IMR-90 (cell line): Measurements from ENCODE around the gene IPO13. TPM values are rescaled to one million over a fixed set of nuclear protein-coding genes. Genes with fewer than 3 reads are reported as not detected.

Experiments used
- ATAC-seq: fragments of 200-7000 bp; cut with Tn5 transposase; 2 replicates; pipeline ENCODE4 v1.9.1; 2020; ENCODE audit warnings: low read depth, mild to moderate bottlenecking, moderate library complexity
- BruUV-seq: library from RNA; stranded (reverse); fragments of 400-500 nt; replicated peaks from 2 replicates; lab custom pipeline; 2021; lab: Mats Ljungman, UMichigan
- CTCF ChIA-PET: fragments of 300-600 bp; formaldehyde crosslinking; extraction: SDS; loops from one replicate; lab custom pipeline; 2021; ENCODE audit warnings: antibody characterized with exemption; lab: Yijun Ruan, JAX
- POLR2A ChIA-PET: fragments of 300-600 bp; sonication (Branson Sonifier 250); formaldehyde crosslinking; loops from one replicate; lab custom pipeline; 2022; ENCODE audit warnings: antibody characterized with exemption; ENCODE audit not compliant: unreplicated experiment; lab: Charles Lee
- DNase-seq: peaks from one replicate; pipeline ENCODE4 v3.0.0; 2013
- H2AFZ ChIP-seq: replicated peaks from 2 replicates; pipeline ENCODE3; 2013; ENCODE audit warnings: low read length, mild to moderate bottlenecking; ENCODE audit not compliant: poor library complexity
- H2AK5ac ChIP-seq: 2 replicates; pipeline ENCODE4 v1.6.1; 2013; ENCODE audit warnings: low read depth, low read length, inconsistent platforms
- H2AK9ac ChIP-seq: replicated peaks from 2 replicates; pipeline ENCODE3; 2013; ENCODE audit warnings: mild to moderate bottlenecking, low read depth, low read length, moderate library complexity; ENCODE audit not compliant: poor library complexity
- H2BK120ac ChIP-seq: 2 replicates; pipeline ENCODE4 v1.6.1; 2013; ENCODE audit warnings: low read depth, low read length, inconsistent platforms
- H2BK15ac ChIP-seq: 3 replicates; pipeline ENCODE4 v1.6.1; 2013; ENCODE audit warnings: low read depth, low read length, inconsistent platforms
- H2BK20ac ChIP-seq: 2 replicates; pipeline ENCODE4 v1.6.1; 2013; ENCODE audit warnings: low read depth, mild to moderate bottlenecking, inconsistent platforms, low read length, moderate library complexity
- H2BK5ac ChIP-seq: 2 replicates; pipeline ENCODE4 v1.6.1; 2013; ENCODE audit warnings: mild to moderate bottlenecking, low read depth, low read length, inconsistent platforms; ENCODE audit not compliant: poor library complexity, severe bottlenecking
- H3K14ac ChIP-seq: replicated peaks from 2 replicates; pipeline ENCODE4 v1.6.1; 2013; ENCODE audit warnings: low read depth, low read length, inconsistent platforms
- H3K18ac ChIP-seq: 2 replicates; pipeline ENCODE4 v1.6.1; 2013; ENCODE audit warnings: low read depth, low read length, control low read depth
- H3K23ac ChIP-seq: 2 replicates; pipeline ENCODE4 v1.6.1; 2013; ENCODE audit warnings: low read depth, low read length, inconsistent platforms
- H3K27ac ChIP-seq: 2 replicates; pipeline ENCODE4 v1.5.1; 2013; ENCODE audit warnings: mild to moderate bottlenecking, control low read depth, low read length; ENCODE audit not compliant: insufficient read depth
- H3K27me3 ChIP-seq: 2 replicates; pipeline ENCODE4 v1.6.1; 2013; ENCODE audit warnings: low read length; ENCODE audit not compliant: control insufficient read depth, insufficient read depth
- H3K36me3 ChIP-seq: 2 replicates; pipeline ENCODE4 v1.6.1; 2013; ENCODE audit warnings: low read length, mixed read lengths; ENCODE audit not compliant: control insufficient read depth, insufficient read depth
- H3K4ac ChIP-seq: 2 replicates; pipeline ENCODE4 v1.6.1; 2013; ENCODE audit warnings: low read depth, low read length, inconsistent platforms
- H3K4me1 ChIP-seq: 2 replicates; pipeline ENCODE4 v1.6.1; 2013; ENCODE audit warnings: low read length, mixed read lengths; ENCODE audit not compliant: control insufficient read depth, insufficient read depth
- H3K4me2 ChIP-seq: 2 replicates; pipeline ENCODE4 v1.6.1; 2013; ENCODE audit warnings: low read depth, mild to moderate bottlenecking, control low read depth, low read length, moderate library complexity
- H3K4me3 ChIP-seq: 2 replicates; pipeline ENCODE4 v1.5.1; 2013; ENCODE audit warnings: low read depth, mild to moderate bottlenecking, control low read depth, low read length, moderate library complexity; ENCODE audit not compliant: insufficient read depth
- H3K56ac ChIP-seq: 2 replicates; pipeline ENCODE4 v1.6.1; 2013; ENCODE audit warnings: low read length, inconsistent platforms; ENCODE audit not compliant: insufficient read depth; ENCODE audit errors: extremely low read depth
- H3K79me1 ChIP-seq, 2 experiments: 2 replicates each; pipeline ENCODE4 v1.6.1; 2013; ENCODE audit warnings: low read length in 2 of 2, inconsistent platforms in 1 of 2, low read depth in 1 of 2
- H3K9ac ChIP-seq: 2 replicates; pipeline ENCODE4 v1.6.1; 2013; ENCODE audit warnings: low read depth, low read length, control low read depth
- H3K9me1 ChIP-seq: 2 replicates; pipeline ENCODE4 v1.6.1; 2013; ENCODE audit warnings: low read length, inconsistent platforms; ENCODE audit not compliant: insufficient read depth
- H3K9me3 ChIP-seq: 2 replicates; pipeline ENCODE4 v1.6.1; 2013; ENCODE audit warnings: low read length; ENCODE audit not compliant: control insufficient read depth, insufficient read depth
- H4K20me1 ChIP-seq: 2 replicates; pipeline ENCODE4 v1.6.1; 2013; ENCODE audit warnings: low read length, inconsistent platforms; ENCODE audit not compliant: insufficient read depth
- H4K5ac ChIP-seq: 2 replicates; pipeline ENCODE4 v1.6.1; 2013; ENCODE audit warnings: mild to moderate bottlenecking, low read depth, low read length, control low read depth
- H4K8ac ChIP-seq, 2 experiments: 2 replicates each; pipeline ENCODE4 v1.6.1; 2013; ENCODE audit warnings: low read depth in 2 of 2, low read length in 2 of 2, control low read depth in 1 of 2, inconsistent platforms in 1 of 2
- H4K91ac ChIP-seq: 2 replicates; pipeline ENCODE4 v1.6.1; 2013; ENCODE audit warnings: low read depth, low read length, inconsistent platforms; ENCODE audit not compliant: insufficient read depth
- BHLHE40 ChIP-seq: fragments of 150-350 bp; IDR thresholded peaks from 2 replicates; pipeline ENCODE4 v1.6.1; 2016; ENCODE audit warnings: mild to moderate bottlenecking, low read depth, low read length
- CEBPB ChIP-seq: IDR thresholded peaks from 2 replicates; pipeline ENCODE4 v1.6.1; 2012; ENCODE audit warnings: low read depth, low read length, improper control_type of control experiment
- CTCF ChIP-seq: conservative IDR thresholded peaks from 2 replicates; pipeline ENCODE4 v1.5.1; 2012; ENCODE audit warnings: mild to moderate bottlenecking, low read depth, low read length, improper control_type of control experiment
- FOS ChIP-seq: fragments of 150-350 bp; IDR thresholded peaks from 2 replicates; pipeline ENCODE4 v1.6.1; 2016; ENCODE audit warnings: low read depth, low read length
- MAZ ChIP-seq: IDR thresholded peaks from 2 replicates; pipeline ENCODE4 v1.6.1; 2012; ENCODE audit warnings: low read depth, mild to moderate bottlenecking, low read length, improper control_type of control experiment, moderate library complexity, borderline replicate concordance
- MXI1 ChIP-seq: IDR thresholded peaks from 2 replicates; pipeline ENCODE4 v1.6.1; 2012; ENCODE audit warnings: low read depth, mild to moderate bottlenecking, low read length, moderate library complexity, borderline replicate concordance
- POLR2A ChIP-seq: IDR thresholded peaks from 2 replicates; pipeline ENCODE4 v1.6.1; 2012; ENCODE audit warnings: mild to moderate bottlenecking, low read depth, low read length
- RFX5 ChIP-seq: IDR thresholded peaks from 2 replicates; pipeline ENCODE4 v1.8.0; 2012; ENCODE audit warnings: low read depth, mild to moderate bottlenecking, low read length, moderate library complexity
- SMC3 ChIP-seq: fragments of 150-350 bp; IDR thresholded peaks from 2 replicates; pipeline ENCODE4 v1.6.1; 2016; ENCODE audit warnings: low read depth, mild to moderate bottlenecking, antibody characterized with exemption, low read length, moderate library complexity
- USF2 ChIP-seq: fragments of 150-350 bp; IDR thresholded peaks from 2 replicates; pipeline ENCODE4 v1.6.1; 2017; ENCODE audit warnings: mild to moderate bottlenecking, antibody characterized with exemption, low read length, low read depth
- WGBS, 2 experiments: methylation state at CpG; one replicate each; pipeline versions ENCODE4 v1.1.5 to v1.1.7; 2013; ENCODE audit warnings: missing lambda C conversion rate in 2 of 2; ENCODE audit not compliant: insufficient read length in 1 of 2; ENCODE audit errors: extremely low coverage in 2 of 2; 5-methylcytosine and 5-hydroxymethylcytosine counted together
- dilution Hi-C: fragments of 300-500 bp; cut with HindIII; formaldehyde crosslinking; loops from one replicate; pipeline ENCODE4 v1.14.3; 2018; ENCODE audit warnings: low sequenced_read_pairs; ENCODE audit not compliant: unreplicated experiment
- in situ Hi-C: fragments of 300-500 bp; cut with MboI; formaldehyde crosslinking; loops from 3 replicates; pipeline ENCODE4 v1.14.3; 2019; ENCODE audit warnings: low sequenced_read_pairs, inconsistent platforms, mixed read lengths
- intact Hi-C: fragments of 100-400 bp; cut with micrococcal nuclease; formaldehyde crosslinking; loops from 2 replicates; pipeline ENCODE4 v1.10.0; 2022
- polyA plus RNA-seq, 3 experiments: library from polyadenylated mRNA; depleted of rRNA; stranded (reverse); fragments of >200 nt; gene quantifications; 2 replicates each; pipeline ENCODE4 v1.2.3, GENCODE V29; 2012; ENCODE audit warnings: low replicate concordance in 1 of 3
- total RNA-seq: library from RNA; depleted of rRNA; stranded (reverse); fragments of >200 nt; gene quantifications from 2 replicates; pipeline ENCODE4 v1.2.3, GENCODE V29; 2012

The IPO13 gene
- total and polyA plus RNA-seq, 2 of the 4 experiments (the other 2 are of a cell fraction): 15.2 to 18.7 TPM

GRCh38 chr1:43974443-43975248 is 27.9 kb downstream of the IPO13 start, which contains the start of gene ATP6V0B:
Gene ATP6V0B, plus strand, starts transcription at chr1:43974960. Its CDS starts 81 bp downstream, at chr1:43975041.
- no TSS peak for BruUV-seq
- in situ Hi-C loops (loop anchor here (25.0 kb wide), 1 partner anchor 437 kb away; the partner anchor contains the start of gene PTPRF), intact Hi-C loops (no loop called here), dilution Hi-C loops (no loop called here)
- Histone ChIP-seq H4K20me1 (peaks cover 25% of the 10 kb centered on the region), H3K27me3 (no peaks in the 10 kb centered on the region), H2AK9ac (peak within 1 kb of the TSS; percentile 94), H3K4ac (peak within 1 kb of the TSS; percentile 74), H3K56ac (peak within 1 kb of the TSS; percentile 45; the same call in 1 of the 2 replicates), H3K4me2 (peak within 1 kb of the TSS; percentile 89), H2BK120ac (no peak within 1 kb of the TSS), H4K5ac (peak within 1 kb of the TSS; percentile 24; the same call in 1 of the 2 replicates), H2BK15ac (no peak within 1 kb of the TSS), H3K9me1 (peaks cover 30% of the 10 kb centered on the region), H3K27ac (peak within 1 kb of the TSS; percentile 73), H3K4me1 (peaks cover 12% of the 10 kb centered on the region), H4K91ac (peak within 1 kb of the TSS; percentile 28; the same call in 1 of the 2 replicates), H4K8ac (peak within 1 kb of the TSS; percentile 22 to 83), H2AK5ac (peak within 1 kb of the TSS; percentile 76), H2BK20ac (no peak within 1 kb of the TSS), H3K9me3 (no peaks in the 10 kb centered on the region), H3K23ac (peak within 1 kb of the TSS; percentile 86), H3K14ac (peak within 1 kb of the TSS; percentile 58), H2AFZ (peak within 1 kb of the TSS; percentile 99), H3K36me3 (peaks cover 25% of the 10 kb centered on the region), H2BK5ac (peak within 1 kb of the TSS; percentile 66), H3K18ac (no peak within 1 kb of the TSS; the same call in 1 of the 2 replicates), H3K9ac (peak within 1 kb of the TSS; percentile 71), H3K79me1 (peaks cover 38 to 58% of the 10 kb centered on the region in 2 experiments; a peak in 3 of 4 replicates), H3K4me3 (peak within 1 kb of the TSS; percentile 76)
- CTCF ChIA-PET: no interaction called here
- DNase-seq: peak; percentile 89
- TF ChIP-seq RFX5 (no peak), CTCF (peak; percentile 23; the same call in 1 of the 2 replicates), MAZ (peak; percentile 19; the same call in 1 of the 2 replicates), POLR2A (peak; percentile 77), SMC3 (no peak), BHLHE40 (peak; percentile 44; the same call in 1 of the 2 replicates), USF2 (peak; percentile 100), CEBPB (no peak), MXI1 (peak; percentile 65; the same call in 1 of the 2 replicates), FOS (peak; percentile 96)
- WGBS, 2 experiments: 2% methylated on average over 50 of the region's 93 CpGs; no CpG with 5 or more reads in 1 of the 2 experiments
- POLR2A ChIA-PET: interaction anchor here (0.6 kb wide), 1 partner anchor 19 kb away, joined by 9 read pairs; no protein-coding TSS in a partner anchor
- peak; percentile 73 for ATAC-seq
